BE2C (cell line): Measurements from ENCODE around the gene HSPA1L.
"Not testable (repeated sequence)": the region's sequence is repeated elsewhere in the genome, so short reads cannot be mapped to it uniquely, and the experiment has no call there.

ENCODE experiments used
- DNase-seq: peaks from one replicate; pipeline ENCODE4 v3.0.0-alpha.2; 2020
- H3K27me3 ChIP-seq: fragments of 250-450 bp; sonication (Bioruptor Pico); 2 replicates; pipeline ENCODE4 v1.5.1; 2020; ENCODE audit warnings: mild to moderate bottlenecking
- H3K36me3 ChIP-seq: fragments of 250-450 bp; sonication (Bioruptor Pico); 2 replicates; pipeline ENCODE4 v1.5.1; 2020; ENCODE audit warnings: mild to moderate bottlenecking
- H3K4me1 ChIP-seq: fragments of 250-450 bp; sonication (Bioruptor Pico); 2 replicates; pipeline ENCODE4 v1.5.1; 2020
- H3K4me3 ChIP-seq: 2 replicates; pipeline ENCODE4 v1.5.1; 2011; ENCODE audit warnings: low read depth, low read length
- H3K9me3 ChIP-seq: fragments of 250-450 bp; sonication (Bioruptor Pico); 2 replicates; pipeline ENCODE4 v1.5.1; 2020
- TF ChIP-seq, protein P1 (sequence below): IDR thresholded peaks from 2 replicates; pipeline ENCODE4 v1.5.1; 2012; ENCODE audit warnings: mild to moderate bottlenecking, low read depth, low read length

Gene HSPA1L

DNA sequence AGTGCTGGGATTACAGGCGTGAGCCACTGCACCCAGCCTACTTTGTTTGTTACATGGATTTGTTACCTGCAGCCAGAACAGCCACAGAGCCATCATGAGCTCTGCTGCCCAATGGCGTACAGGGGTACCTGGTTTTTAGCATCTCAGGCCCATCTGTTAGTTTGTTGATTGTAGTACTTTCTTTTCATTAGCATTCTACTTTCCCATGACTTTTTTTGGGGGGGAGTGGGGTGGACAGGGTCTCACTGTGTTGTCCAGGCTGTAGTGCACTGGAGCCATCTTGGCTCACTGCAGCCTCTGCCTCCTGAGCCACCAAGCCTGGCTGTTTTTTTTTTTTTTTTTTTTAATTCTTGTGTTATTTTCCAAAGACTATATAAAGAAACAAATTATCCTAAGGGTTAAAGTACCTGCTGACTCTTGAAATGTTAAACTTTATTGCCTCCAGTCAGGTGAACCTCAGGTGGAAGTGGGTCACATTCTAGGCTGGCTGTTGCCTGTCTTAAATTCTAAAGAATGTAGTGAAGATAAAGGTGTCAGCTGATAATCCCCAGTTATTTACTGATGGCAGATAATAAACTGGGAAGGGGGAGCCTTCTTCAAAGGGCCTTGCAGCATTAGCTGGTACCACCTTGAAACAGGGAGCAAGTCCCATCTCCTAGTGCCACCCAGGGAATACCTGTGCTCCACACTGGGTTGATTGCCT, 32.3 kb upstream of the HSPA1L start:
- DNase-seq = no peak
- no peak overlapping the region for H3K4me3 ChIP-seq
- H3K27me3 ChIP-seq = no peaks in the 10 kb centered on the region
- TF ChIP-seq, protein P1, sequence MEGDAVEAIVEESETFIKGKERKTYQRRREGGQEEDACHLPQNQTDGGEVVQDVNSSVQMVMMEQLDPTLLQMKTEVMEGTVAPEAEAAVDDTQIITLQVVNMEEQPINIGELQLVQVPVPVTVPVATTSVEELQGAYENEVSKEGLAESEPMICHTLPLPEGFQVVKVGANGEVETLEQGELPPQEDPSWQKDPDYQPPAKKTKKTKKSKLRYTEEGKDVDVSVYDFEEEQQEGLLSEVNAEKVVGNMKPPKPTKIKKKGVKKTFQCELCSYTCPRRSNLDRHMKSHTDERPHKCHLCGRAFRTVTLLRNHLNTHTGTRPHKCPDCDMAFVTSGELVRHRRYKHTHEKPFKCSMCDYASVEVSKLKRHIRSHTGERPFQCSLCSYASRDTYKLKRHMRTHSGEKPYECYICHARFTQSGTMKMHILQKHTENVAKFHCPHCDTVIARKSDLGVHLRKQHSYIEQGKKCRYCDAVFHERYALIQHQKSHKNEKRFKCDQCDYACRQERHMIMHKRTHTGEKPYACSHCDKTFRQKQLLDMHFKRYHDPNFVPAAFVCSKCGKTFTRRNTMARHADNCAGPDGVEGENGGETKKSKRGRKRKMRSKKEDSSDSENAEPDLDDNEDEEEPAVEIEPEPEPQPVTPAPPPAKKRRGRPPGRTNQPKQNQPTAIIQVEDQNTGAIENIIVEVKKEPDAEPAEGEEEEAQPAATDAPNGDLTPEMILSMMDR = no peak
- H3K9me3 ChIP-seq = no peaks in the 10 kb centered on the region
- no peaks in the 10 kb centered on the region for H3K4me1 ChIP-seq
- no peaks in the 10 kb centered on the region for H3K36me3 ChIP-seq

DNA sequence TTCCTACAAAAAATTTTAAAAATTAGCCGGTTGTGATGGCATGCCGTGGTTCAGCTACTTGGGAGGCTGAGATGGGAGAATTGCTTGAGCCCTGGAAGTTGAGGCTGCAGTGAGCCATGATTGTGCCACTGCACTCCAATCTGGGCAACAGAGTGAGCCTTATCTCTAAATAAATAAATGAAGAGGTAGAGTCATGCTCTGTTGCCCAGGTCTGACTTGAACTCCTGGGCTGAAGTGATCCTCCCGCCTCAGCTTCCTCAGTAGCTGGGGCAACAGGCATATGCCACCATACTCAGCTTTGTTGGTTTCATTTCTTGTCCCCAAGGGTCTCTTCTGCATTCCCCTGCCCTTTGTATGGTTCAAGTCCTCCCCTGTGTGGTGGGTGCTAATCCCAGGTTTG, 29.4 kb upstream of the HSPA1L start:
- peaks cover 9% of the 10 kb centered on the region for H3K36me3 ChIP-seq
- H3K27me3 ChIP-seq = no peaks in the 10 kb centered on the region
- TF ChIP-seq, protein P1 = no peak
- no peaks in the 10 kb centered on the region for H3K4me1 ChIP-seq
- H3K4me3 ChIP-seq = no peak overlapping the region
- H3K9me3 ChIP-seq = no peaks in the 10 kb centered on the region
- no peak for DNase-seq

DNA sequence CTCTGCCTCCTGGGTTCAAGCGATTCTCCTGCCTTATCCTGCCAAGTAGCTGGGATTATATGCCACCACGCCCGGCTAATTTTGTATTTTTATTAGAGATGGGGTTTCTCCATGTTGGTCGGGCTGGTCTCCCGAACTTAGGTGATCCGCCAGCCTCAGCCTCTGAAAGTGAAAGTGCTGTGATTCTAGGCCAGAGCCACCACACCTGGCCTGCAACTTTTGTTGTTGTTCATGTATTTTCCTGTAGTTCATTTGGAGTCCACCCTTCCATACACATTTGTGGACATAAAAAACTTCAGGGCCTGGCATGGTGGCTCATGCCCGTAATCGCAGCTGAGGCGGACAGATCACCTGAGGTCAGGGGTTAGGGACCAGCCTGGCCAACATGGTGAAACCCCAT, 27.0 kb upstream of the HSPA1L start:
- H3K36me3 ChIP-seq = peaks cover 33% of the 10 kb centered on the region
- no peak overlapping the region for H3K4me3 ChIP-seq
- H3K4me1 ChIP-seq = no peaks in the 10 kb centered on the region
- H3K27me3 ChIP-seq = no peaks in the 10 kb centered on the region
- DNase-seq = no peak
- TF ChIP-seq, protein P1 = no peak
- no peaks in the 10 kb centered on the region for H3K9me3 ChIP-seq

DNA sequence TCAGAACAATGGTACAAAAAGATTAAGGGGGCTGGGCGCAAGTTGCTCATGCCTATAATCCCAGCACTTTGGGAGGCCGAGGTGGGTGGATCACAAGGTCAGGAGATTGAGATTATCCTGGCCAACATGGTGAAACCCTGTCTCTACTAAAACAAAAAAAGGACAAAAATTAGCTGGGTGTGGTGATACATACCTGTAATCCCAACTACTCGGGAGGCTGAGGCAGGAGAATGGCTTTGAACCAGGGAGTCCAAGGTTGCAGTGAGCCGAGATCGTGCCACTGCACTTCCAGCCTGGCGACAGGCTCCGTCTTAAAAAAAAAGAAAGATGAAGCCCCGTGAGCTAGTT, 24.7 kb upstream of the HSPA1L start:
- not testable (repeated sequence) for DNase-seq, H3K4me1 ChIP-seq, H3K4me3 ChIP-seq, H3K9me3 ChIP-seq, H3K27me3 ChIP-seq
- H3K36me3 ChIP-seq = peaks cover 48% of the 10 kb centered on the region

DNA sequence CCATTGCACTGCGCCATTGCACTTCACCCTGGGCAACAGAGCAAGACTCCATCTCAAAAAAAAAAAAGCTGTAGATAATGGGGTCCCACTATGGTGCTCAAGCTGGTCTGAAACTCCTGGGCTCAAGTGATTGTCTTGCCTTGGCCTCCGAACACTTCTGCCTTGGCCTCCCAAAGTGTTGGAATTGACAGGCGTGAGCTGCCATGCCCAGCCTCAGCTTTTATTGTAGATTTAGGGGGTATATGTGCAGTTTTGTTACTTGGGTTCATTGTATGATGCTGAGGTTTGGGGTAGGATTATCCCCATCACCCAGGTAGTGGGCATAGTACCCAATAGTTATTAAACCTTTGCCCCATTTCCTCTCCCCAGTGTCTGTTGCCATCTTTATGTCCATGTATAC, 23.9 kb upstream of the HSPA1L start:
- H3K4me3 ChIP-seq = no peak overlapping the region
- TF ChIP-seq, protein P1 = no peak
- H3K4me1 ChIP-seq = no peaks in the 10 kb centered on the region
- DNase-seq = no peak
- no peaks in the 10 kb centered on the region for H3K9me3 ChIP-seq
- no peaks in the 10 kb centered on the region for H3K27me3 ChIP-seq
- H3K36me3 ChIP-seq = peaks cover 48% of the 10 kb centered on the region

DNA sequence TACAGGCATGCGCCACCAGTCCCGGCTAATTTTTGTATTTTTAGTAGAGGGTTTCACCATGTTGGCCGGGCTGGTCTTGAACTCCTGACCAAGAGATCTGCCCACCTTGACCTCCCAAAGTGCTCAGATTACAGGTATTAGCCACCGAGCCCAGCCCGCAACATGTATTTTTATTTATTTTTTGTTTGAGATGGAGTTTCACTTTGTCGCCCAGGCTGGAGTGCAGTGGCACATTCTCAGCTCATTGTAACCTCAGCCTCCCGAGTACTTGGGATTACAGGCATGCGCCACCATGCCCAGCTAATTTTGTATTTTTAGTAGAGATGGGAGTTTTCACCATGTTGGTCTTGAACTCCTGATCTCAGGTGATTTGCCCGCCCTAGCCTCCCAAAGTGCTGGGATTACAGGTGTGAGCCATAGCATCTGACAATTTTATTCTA, 23.1 kb upstream of the HSPA1L start:
- not testable (repeated sequence) for DNase-seq, H3K9me3 ChIP-seq, H3K27me3 ChIP-seq, H3K4me1 ChIP-seq
- Histone ChIP-seq H3K4me3 (peak overlapping the region; percentile 100), H3K36me3 (peaks cover 48% of the 10 kb centered on the region)

DNA sequence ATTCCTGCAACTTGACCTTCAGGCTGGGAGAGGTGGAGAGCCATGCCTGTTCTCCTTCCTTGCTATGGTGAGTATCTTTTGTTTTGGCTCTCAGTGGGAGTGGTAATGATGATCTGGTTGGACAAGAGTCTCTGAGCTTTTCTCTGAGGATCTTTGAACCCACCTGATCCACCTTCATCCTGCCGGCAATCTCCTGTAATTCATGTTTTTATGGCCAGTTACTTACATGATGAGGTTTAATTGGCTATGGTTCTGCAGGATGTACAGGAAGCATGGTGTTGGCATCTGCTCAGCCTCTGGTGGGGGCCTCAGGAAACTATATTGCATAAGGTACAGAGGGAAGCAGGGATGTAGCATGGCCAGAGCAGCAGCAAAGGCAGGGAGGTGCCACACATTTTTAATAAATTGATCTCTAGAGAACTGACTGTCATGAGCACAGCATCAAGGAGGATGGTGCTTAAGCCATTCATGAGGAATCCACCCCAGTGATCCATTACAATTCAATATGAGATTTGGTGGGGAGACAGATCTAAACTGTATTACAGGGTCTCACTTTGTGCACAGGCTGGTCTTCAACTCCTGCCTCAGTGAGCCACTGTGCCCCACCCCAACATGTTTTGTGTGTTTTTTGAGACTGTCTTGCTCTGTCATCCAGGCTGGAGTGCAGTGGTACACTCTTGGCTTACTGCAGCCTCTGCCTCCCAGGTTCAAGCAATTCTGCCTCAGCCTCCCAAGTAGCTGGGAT, 22.5 kb upstream of the HSPA1L start:
- Histone ChIP-seq H3K36me3 (peaks cover 48% of the 10 kb centered on the region), H3K27me3 (no peaks in the 10 kb centered on the region), H3K9me3 (no peaks in the 10 kb centered on the region), H3K4me1 (no peaks in the 10 kb centered on the region), H3K4me3 (peak overlapping the region; percentile 100)
- TF ChIP-seq, protein P1 = no peak
- DNase-seq = no peak
